NCI-H2029 treated with DMSO at 0.1 percent for 48 hours (cell line): ENCODE measurements around the gene CABP2.
"Not testable (repeated sequence)": the region's sequence is repeated elsewhere in the genome, so short reads cannot be mapped to it uniquely, and the experiment has no call there.

Experiments used
- DNase-seq: peaks from one replicate; lab custom pipeline; 2025; lab: John Stamatoyannopoulos, UW

CABP2 gene

DNA sequence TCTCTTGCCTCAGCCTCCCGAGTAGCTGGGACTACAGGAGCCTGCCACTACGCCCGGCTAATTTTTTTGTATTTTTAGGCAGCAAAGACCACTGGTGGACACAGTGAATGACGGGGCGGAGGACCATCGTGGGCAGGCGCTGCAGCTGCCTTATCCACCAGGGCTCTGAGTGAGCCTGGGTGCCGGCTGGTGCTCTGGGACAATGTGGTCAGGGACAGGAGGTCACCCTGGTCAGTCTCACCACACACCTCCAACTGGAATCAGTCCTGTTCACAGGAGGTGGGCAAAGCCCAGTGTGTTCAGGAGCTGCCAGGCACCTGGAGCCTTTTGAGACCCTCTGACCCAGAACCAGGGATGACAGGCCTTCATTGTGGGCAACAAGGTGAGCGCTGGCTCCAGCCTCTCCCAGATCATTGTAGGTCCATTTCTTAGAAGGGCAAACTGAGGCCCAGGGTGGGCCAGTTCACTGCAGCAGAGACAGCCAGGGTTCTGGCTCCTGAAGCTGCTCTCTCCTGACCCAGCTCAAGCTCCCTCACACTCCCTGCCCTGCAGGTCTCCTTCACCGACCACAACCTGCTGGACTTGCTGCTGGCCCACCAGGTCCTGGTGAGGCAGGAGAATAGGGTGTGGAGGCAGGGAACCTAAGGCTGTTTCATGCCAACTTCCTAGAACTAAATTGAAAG, 15.7 kb upstream of the CABP2 start:
- no peak for DNase-seq

DNA sequence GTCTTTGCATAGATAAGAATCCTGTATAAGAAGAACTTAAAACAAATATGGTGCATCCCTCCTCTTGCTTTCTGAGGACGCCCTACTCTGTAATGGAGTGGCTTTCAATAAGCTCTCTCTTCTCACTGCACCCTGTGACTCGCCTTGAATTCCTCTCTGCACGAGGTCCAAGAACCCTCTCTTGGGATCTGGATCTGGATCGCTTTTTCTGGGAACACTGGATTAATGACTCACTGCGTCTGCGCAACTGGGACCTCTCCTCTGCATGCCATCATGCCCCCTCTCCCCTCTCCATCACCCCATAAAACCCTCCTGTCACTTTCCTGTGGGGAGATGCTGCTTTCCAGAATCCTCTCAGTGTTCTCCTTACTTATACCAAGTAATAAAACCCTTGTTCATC, 15.1 kb upstream of the CABP2 start:
- no peak for DNase-seq

DNA sequence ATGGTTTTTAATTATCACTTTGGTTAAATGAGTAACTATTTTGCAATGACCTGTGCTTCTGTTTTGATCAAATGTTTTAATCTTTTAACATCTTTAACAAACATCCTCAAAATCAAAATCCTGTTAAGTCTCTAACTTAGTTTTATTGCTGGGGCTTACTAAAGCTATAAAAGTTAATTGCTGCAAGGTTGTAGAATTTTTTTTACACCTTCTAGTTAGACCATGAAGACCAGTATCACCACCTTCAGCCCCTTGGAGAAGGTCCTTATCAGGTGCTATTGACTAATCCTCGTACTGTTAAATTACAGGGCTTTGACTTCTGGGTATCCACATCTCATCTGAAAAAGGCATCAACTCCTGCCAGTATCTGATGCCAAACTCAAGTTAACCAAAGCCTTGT, 12.3 kb upstream of the CABP2 start:
- DNase-seq: no peak

DNA sequence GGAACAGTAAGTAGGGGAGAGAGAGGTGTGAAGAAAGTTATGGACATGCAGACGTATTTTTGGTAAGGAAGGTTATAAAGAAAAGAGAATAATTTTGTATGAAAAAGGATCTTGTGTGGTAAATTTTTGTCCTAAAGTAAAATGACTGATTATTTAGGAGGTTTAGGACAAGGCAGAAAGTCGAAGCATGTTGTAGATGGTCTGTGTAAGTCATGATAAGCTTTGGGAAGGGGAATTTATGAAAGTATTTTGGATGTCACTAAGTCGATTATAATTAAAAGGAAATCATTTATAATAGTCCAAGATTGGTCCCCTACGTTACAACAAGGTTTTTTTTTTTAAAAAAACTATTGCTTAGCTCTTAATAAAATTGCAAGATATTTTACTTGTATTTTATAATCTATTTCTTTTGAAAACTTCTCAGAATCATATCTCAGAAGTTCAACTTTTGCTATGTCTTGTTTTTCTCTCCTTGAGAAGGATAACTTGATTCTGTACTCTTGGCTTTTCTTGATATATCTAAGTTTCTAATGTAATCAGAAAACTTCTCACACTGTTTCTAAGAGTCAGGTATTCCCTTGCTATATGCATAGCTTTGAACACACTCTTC, 10.9 kb upstream of the CABP2 start:
- no peak for DNase-seq

DNA sequence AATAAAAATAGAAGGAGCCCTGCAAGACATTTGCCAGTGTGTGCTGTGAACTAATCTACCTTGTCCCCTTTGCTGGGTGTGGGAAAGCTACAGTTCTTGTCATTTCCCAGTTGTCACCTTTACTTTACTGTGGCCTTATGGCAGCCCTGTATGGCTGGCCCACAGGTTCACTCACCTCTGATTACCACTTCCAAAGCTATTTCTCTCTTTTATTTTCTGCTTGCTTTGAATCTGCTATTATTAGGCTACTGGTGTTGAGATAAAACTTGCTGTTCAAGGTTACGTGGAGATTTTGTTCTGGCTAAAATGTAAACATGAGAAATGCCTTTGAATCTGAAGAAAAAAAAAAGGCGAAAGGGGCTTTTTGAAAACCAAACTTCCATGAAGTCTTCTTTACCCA, 9.6 kb upstream of the CABP2 start:
- no peak for DNase-seq

DNA sequence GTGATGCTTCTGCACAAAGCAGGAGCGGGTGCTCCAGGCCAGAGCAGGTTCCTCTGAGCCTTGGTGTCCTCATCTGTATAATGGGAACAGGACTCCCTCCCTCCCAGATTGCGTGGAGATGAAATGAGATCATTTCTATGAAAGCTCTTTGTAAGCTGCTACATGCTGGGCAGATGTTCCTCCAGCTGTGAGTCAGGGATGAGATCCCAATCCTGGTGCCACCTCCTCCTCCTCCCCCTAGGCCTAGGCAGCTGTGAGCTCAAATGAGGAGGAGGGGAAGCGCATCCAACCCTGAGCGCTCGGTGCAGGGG, 7.0 kb upstream of the CABP2 start:
- no peak for DNase-seq

DNA sequence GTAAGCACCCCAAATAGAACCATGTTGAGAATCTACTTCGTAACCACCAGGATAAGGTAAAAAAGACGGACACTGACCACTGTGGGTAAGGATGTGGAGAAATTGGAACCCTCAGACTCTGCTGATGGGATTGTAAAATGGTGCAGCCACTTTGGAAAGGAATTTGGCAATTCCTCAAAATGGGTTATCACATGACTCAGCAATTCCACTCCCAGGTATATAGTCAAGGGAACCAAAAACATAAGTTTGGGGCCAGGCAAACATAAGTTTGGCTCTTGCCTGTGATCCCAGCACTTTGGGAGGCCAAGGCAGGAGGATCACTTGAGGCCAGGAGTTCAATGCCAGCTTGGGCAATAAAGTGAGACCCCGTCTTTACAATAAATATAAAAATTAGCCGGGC, 5.1 kb upstream of the CABP2 start:
- no peak for DNase-seq

DNA sequence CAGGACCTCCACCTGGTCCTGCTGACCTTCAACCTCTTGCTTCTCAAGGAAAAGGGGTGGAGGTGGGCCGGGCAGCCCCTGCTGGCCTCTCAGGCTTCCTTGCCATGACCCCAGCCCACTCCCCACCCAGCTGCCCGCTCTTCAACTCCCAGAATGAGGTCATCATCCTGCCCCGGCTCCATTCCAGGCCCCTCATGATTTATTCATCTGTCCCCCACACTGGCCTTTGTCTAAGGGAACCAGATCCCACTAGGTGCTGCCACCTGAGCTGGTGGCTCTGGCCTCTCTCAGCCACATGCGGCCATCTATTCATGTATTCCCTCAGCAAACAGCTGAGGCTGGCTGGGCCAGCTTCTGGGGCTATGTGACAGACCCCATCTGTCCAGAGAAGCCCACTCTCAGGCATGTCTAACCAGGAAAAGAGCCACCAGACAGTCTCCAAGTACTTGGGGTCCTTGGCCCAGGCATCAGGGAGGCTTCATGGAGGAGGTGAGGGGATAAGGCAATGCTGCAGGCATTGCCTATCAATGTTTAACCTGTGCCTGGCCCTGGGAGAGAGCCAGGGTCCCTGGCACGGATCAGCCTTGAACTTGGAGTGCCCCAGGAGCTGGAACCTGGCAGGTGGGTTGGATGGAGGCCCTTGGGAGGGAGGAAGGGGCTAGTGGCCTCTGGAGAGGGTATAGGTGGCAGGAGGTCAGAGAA, 2.2 kb upstream of the CABP2 start:
- DNase-seq: no peak

DNA sequence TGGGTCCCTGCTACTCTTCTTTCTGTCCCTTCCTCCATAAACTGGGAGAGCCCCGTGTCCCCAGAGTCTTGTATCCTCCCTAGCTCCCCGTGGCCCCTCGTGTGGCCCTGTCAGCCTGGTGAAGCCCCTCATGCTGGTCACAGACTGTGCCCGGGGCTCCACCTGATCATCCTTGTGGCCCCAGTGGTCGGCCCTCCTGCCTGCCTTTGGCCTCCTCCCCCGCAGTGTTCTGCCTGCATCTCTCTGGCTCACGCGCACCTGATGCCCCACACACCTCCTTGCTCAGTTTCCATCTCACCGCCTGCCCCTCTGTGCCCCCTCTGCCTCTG, 1.2 kb upstream of the CABP2 start:
- DNase-seq: no peak

DNA sequence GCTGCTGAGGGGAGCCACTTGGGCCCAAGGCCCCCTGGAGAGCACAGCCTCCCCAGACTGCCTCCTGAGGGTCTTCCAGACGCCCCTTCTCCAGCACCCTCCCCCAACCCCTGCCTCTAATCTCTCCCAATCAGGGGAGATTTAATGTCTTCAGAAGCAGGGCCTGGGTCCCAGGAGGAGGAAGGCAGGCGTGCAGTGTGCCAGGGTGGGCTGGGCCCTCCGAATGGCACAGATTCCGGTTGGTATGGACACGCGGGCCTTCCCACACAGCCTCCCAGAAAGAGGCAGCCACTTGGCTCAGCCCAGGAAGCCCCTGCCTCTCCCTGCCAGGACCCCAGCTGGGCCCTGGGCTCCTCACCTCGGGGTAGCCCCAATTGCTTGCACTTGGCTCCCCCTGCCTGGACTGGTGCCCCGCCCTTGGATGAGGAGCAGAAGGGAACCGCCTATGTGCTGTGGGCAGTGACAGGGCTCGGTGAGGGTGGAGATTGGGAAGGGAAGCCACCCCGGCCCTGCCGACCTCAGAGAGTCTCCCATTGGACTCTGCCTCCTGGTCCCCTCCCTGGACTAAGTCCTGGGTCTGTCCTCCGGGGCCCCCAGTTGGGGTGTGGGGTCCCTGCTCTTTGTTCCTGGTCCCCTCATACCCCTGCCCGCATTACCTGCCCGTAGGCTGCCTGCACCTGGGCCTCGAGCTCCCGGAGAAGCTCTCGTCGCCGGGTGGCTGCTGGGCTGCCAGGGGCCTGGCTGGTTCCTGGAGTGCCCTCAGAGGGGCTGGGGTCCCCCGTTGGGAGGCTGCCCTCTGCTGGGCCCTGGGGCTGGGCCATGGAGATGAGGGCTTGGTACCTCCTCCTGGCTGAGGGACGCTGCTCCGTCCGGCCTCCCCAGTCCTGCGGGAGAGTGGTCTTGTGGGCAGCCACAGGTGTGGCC, 572 bp upstream of the CABP2 start:
- no peak for DNase-seq

DNA sequence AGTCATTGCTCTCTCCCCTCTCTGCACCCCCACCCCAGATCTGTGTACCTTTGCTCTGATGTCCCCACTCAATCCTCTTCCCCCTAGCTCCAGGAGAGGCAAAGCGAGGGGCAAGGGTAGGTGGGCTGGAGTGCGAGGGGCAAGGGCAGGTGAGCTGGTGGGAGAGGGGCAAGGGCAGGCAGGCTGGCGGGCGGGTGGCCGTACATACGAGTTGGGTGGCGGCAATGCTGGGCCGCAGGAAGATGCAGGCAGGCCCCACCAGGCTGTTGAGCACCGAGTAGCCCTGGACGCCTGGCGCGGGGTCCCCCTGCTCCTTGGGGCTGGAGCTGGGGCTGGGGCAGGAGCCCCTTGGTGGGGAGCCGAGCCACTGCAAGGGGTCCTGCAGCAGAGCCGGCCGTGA, 908 bp downstream of the CABP2 start:
- DNase-seq: no peak

DNA sequence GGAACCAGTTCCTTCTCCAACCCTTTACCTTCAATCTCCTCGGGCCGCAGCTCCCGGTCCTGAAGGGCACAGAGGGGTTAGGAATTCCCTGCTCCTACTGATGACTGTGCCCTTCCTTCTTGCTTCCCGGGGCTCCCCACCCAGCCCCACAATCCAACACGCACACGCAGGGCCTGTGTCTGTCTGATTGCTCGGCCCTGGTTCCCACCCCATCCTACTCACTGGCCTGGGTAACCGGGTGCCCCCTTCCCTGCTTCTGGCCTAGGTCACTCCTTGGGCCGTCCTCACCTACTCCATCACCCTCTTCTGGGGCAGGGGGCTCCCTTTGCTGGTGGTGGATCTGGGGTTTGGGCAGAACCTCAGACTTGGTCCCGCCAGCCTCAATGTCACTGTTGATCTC, 1.3 kb downstream of the CABP2 start:
- DNase-seq: no peak

DNA sequence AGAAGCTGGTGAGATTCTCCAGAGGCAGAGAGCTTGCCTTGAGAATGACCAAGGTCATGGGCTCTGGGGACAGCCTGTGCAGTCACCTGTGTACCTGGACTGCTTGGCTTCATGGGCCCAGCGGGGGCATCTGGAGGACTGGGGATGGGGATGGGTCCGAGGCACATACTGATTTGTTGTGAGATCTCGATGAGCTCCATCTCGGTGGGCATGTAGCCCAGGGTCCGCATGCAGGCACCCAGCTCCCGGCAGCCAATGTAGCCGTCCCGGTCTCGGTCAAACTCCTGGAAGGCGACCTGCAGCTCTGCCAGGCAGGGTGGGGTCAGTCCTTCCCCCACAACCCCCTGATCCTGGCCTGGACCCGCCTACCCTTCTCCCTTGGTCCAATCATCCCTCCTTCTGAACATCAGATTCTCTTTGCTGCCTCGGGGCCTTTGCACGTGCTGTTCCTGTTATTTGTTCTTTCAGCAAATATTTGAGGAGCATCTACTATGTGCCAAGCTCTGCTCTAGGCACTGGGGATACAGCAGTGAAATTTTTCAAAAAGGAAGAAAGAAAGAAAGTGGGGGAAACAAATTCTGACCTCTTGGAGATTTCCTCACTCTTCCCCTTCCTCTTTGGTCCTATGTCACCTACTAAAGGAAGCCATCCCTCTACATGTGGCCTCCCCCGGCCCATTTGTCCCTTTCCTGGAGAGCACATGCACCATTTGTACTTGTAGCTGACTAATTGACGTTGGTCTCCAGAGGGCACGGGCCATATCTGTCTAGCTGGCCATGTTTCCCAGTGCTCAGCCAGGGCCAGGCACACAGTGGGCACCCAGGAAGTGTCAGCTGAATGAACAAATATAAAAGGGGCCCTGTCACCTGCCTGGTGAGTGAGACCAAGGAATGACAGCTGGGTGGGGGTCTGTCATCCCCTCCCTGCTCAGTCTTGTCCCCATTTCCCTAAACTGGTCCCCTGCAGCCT, 2.1 kb downstream of the CABP2 start:
- DNase-seq: no peak

DNA sequence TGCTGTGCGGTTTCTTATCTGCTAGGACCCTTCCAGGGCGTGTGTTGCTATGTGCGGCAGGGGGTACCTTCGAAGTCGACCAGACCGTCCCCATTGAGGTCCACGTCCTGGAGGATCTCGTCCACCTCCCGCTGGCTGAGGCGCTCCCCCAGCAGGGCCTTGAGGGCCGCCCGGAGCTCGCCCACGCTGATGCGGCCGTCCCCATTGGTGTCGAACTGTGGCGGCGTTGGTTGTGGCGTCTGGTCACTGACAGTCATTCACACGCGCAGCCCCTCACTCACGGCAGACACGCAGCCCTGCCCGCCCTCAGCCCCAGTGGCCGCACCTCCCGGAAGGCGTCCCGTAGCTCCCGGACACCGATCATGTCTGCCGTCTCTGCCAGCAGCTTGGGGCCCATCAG, 3.5 kb downstream of the CABP2 start:
- DNase-seq: no peak

DNA sequence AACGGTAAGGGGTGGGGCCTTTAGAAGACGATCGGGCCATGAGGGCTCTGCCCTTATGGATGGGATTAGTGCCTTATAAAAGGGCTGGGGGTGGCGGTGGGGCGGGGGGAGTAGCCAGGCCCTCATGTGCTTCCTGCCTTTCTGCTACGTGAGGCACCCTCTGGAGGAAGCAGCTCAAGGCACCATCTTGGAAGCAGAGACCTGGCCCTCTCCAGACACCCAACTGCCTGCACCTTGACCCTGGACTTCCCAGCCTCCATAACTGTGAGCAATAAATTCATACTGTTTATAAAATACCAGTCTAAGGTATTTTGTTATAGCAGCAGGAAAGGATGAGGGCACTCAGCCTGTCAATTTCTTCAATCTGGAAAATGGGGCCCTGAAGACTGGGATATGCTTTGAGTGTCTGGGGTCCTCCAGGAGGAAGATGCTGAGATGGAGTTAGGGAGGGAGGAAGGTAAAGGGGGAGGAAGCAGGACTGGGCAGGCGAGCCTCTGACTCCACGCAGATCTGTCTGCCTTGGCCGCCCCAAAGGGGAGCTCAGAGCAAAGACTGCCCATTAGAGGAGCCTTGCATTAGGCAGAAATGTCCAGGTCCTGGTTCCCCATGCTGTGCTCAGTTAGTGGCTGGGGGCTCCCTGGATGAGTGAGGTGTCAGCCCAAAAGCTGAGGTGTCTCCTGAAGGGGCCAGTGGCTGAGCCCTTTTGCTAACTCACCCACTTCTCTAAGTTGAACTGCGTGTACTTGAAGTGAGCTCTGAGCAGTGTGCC, 5.3 kb downstream of the CABP2 start:
- no peak for DNase-seq

DNA sequence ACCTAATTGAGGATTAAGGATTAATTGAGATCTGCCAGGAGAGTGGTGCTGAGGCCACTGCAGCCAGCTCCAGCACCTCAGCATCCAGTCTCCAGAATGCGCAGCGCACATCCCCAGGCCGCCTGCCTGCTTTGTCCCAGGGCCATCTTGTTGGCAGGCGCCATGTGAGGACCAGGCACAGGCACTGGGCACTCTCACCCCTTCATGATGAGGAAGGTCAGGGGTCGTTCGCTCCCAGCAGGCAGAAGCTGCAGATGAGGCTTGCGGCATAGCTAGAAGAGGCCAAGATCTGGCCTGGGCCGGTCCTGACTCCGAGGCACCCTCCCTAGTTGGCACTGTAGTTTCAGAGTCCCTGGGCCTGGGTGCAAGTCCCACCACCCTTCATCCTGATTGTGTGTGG, 6.4 kb downstream of the CABP2 start:
- DNase-seq: no peak

DNA sequence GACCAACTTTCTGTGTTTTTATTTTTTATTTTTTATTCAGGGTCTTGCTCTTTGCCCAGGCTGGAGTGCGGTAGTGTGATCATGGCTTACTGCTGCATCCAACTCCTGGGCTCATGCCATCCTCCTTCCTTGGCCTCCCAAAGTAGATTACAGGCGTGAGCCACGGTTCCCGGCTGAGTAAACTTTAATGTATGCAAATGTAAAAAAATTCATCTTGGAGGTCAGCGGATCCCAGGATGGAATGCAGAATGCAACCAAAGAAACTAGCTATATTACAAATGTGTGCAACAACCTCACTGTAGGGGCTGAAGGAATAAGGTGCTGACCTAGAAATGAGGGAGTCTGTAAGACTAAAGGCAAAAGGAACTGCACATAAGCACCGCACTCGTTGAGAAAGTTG, 9.1 kb downstream of the CABP2 start:
- no peak for DNase-seq

DNA sequence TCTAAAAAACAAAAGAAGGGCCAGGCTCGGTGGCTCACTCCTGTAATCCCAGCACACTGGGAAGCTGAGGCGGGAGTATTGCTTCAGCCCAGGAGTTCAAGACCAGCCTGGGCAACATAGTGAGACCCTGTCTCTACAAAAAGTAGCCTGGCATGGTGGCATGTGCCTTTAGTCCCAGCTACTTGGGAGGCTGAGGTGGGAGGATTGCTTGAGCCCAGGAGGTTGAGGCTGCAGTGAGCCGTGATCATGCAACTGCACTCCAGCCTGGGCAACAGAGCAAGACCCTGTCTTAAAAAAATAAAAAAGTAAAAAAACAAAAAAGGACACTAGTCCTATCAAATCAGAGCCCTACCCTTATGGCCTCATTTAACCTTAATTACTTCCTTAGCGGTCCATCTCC, 11.7 kb downstream of the CABP2 start:
- not testable (repeated sequence) for DNase-seq

DNA sequence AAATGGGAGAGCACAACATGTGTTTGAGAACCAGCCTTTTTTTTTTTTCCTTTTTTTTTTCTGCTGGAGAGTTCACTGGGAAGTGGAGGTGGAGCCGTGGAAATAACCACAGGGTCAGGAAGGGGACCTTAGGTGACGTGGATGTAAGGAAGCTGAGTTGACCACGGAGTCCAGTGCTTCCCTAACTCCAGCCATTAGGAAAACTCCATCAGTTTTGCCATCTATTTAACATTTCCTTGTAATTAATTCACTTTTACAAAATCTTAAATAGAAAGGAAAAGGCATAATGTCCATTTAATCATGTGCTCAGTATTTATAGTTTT, 13.3 kb downstream of the CABP2 start:
- no peak for DNase-seq

DNA sequence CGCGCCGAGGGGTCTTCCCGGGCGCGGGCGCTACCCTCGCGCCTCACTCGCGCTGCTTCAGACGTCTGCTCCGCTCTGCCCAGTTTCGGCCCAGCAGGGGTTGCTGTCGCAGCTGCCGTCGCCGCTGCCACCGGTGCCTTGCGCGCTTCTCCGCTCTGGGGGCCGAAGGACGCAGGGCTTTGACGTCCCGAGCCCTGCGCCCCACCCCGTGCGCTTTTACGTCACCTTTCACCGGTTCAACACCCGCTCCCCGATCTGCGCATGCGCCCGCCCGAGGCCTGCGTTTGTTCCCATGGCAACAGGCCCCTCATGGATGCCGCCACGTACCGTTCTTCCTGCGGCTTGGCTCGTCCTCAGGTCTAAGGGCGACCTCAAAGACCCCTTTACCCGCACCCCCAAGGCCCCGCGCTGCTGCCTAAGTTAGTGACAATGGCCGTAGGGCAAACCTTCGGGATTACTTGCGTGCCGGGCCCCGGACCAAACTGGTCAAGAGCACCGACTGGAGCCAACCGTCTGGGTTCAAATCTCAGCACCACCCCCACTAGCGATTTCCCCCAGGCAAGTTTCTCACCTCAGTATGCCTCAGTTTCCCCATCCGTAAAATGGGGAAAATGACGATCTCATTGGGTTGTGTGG, 14.6 kb downstream of the CABP2 start:
- peak; percentile 95 for DNase-seq
